NCI-H69 (cell line): ENCODE results near the gene BACH2.
"Not testable (repeated sequence)": the region's sequence is repeated elsewhere in the genome, so short reads cannot be mapped to it uniquely, and the experiment has no call there.

ENCODE experiments used
- DNase-seq: peaks from one replicate; lab custom pipeline; 2025; lab: John Stamatoyannopoulos, UW

The BACH2 gene

GRCh38 chr6:90301816-90302215, 5.2 kb upstream of the BACH2 start:
- DNase-seq: no peak

- DNase-seq: no peak
Observed at GRCh38 chr6:90298459-90299053, 1.9 kb upstream of the BACH2 start.

GRCh38 chr6:90297867-90298381, 1.3 kb upstream of the BACH2 start:
- DNase-seq: no peak

GRCh38 chr6:90297115-90297866, 648 bp upstream of the BACH2 start:
- no peak for DNase-seq

GRCh38 chr6:90295854-90296340, 746 bp downstream of the BACH2 start:
- peak; percentile 70 for DNase-seq

- DNase-seq: peak; percentile 31
Observed at GRCh38 chr6:90294989-90295853, 1.4 kb downstream of the BACH2 start.

- DNase-seq: peak; percentile 13
Observed at GRCh38 chr6:90294614-90294988, 2.0 kb downstream of the BACH2 start.

- no peak for DNase-seq
Observed at GRCh38 chr6:90294008-90294511, 2.6 kb downstream of the BACH2 start.

GRCh38 chr6:90293319-90293953, 3.2 kb downstream of the BACH2 start:
- peak; percentile 44 for DNase-seq

GRCh38 chr6:90291565-90291964, 5.1 kb downstream of the BACH2 start:
- no peak for DNase-seq

- no peak for DNase-seq
Observed at GRCh38 chr6:90290811-90291420, 5.7 kb downstream of the BACH2 start.

- DNase-seq: no peak
Observed at GRCh38 chr6:90289902-90290301, 6.7 kb downstream of the BACH2 start.

GRCh38 chr6:90288404-90288803, 8.2 kb downstream of the BACH2 start:
- no peak for DNase-seq

GRCh38 chr6:90286884-90287488, 9.7 kb downstream of the BACH2 start:
- DNase-seq: peak; percentile 64

GRCh38 chr6:90285611-90286381, 10.8 kb downstream of the BACH2 start:
- DNase-seq: peak; percentile 29

- no peak for DNase-seq
Observed at GRCh38 chr6:90285042-90285481, 11.6 kb downstream of the BACH2 start.

GRCh38 chr6:90284236-90285041, 12.2 kb downstream of the BACH2 start:
- no peak for DNase-seq

GRCh38 chr6:90282265-90282664, 14.4 kb downstream of the BACH2 start:
- DNase-seq: not testable (repeated sequence)

GRCh38 chr6:90278129-90278528, 18.5 kb downstream of the BACH2 start:
- no peak for DNase-seq
